Upper lobe of left lung (tissue), 4 donors: Measurements from ENCODE around the gene PLCD4.

Experiments
- CTCF ChIP-seq, 6 experiments: fragments of 450-650 bp in 4 of 6; fragments of 200-600 bp in 2 of 6; sonication (generic) in 2 of 6; IDR thresholded peaks; one replicate each; pipeline ENCODE4 v1.5.1; 2016 to 2019; ENCODE audit warnings: antibody characterized with exemption in 6 of 6
- POLR2A ChIP-seq, 4 donors: fragments of 450-650 bp; IDR thresholded peaks; one replicate each; pipeline ENCODE4 v1.5.1; 2016 to 2017; ENCODE audit warnings: antibody characterized with exemption in 4 of 4, mild to moderate bottlenecking in 2 of 4
- POLR2AphosphoS5 ChIP-seq, 2 donors: sonication (generic); formaldehyde crosslinking; IDR thresholded peaks; one replicate each; pipeline ENCODE4 v1.5.1; 2017; ENCODE audit warnings: antibody characterized with exemption in 2 of 2

DNA sequence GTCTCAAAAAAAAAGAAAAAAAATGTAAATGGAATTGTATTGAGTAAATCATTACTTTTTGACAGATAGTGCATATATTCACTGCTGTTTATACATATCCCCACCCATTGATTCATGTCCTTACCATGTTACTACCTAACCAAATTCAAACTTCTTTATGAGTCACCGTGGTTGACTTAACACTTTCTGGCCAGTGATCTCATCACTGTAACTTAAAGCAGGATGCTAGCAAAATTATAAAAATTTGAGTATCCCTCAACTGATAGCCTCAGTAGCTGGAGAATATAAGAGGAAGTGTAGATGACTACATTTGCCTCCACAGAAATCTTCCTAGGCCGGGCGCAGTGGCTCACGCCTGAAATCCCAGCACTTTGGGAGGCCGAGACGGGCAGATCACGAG is 25.6 kb upstream of the PLCD4 start:
- TF ChIP-seq CTCF (IDR thresholded peaks at IDR 0.05) (no peak), POLR2AphosphoS5 (IDR thresholded peaks at IDR 0.05) (no peak), POLR2A (IDR thresholded peaks at IDR 0.05) (no peak)
